Stimulated activated CD4-positive, alpha-beta T cell treated with anti-CD3 and anti-CD28 coated beads, Interleukin-4, amount 100 ng/mL, for 48 hours (primary cell): ENCODE measurements around the gene KCNH6.

Experiments
- DNase-seq, 2 donors: peaks; one replicate each; pipeline ENCODE4 v3.0.0-alpha.2; 2020; ENCODE audit warnings: low read depth in 2 of 2

Gene KCNH6

DNA sequence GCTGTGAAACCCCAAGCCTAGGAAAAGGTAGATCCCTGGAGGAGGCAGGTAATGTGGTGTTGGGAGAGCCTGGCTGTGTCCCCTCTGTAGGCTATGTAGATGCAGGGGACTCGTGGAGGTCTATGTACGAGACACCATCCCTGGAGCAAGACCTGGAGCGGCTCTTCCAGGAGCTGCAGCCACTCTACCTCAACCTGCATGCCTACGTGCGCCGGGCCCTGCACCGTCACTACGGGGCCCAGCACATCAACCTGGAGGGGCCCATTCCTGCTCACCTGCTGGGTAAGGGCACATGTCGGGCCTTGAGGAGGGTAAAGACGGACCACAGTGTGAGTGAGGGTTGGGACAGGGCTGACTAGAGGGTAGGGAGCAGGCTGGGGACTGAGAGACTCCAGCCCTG lies 34.3 kb upstream of the KCNH6 start:
- no peak for DNase-seq

DNA sequence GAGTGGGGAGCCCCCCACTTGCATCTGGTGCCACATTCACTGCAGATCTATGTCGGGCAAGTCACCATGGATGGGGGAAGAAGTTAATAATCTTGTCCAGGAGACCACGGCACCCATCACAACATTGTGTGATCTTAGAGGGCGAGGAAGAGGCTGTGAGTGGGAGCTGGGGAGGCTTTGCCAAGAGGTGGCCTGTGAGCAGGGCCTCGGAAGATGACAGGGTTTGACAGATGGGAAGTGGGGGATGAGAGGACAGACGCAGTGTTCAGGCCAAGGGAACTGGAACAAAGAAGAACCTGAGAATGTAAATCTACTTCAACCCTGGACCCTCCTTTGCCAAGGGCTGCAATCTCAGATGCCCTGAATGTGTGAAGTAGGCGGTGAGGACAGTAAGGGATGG lies 33.9 kb upstream of the KCNH6 start:
- DNase-seq, result no peak

DNA sequence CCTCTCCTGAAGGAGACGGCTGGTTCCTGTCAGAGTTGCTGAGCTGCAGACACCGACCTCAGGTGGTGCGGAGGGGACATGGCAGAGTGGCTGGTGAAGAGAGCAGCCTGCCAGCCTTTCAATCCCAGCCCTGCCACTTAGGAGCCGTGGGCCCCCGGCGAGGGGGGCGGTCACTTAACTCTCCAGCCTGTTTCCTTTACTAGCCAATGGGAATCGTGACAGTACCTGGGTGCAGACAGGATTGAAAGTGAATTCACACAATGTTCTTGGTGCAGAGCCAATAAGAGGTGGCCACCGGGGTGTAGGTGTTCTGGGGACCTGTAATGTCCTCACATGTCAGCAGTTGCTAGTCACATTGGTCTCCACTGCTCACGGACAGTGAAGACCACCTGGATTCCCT lies 32.8 kb upstream of the KCNH6 start:
- no peak for DNase-seq

DNA sequence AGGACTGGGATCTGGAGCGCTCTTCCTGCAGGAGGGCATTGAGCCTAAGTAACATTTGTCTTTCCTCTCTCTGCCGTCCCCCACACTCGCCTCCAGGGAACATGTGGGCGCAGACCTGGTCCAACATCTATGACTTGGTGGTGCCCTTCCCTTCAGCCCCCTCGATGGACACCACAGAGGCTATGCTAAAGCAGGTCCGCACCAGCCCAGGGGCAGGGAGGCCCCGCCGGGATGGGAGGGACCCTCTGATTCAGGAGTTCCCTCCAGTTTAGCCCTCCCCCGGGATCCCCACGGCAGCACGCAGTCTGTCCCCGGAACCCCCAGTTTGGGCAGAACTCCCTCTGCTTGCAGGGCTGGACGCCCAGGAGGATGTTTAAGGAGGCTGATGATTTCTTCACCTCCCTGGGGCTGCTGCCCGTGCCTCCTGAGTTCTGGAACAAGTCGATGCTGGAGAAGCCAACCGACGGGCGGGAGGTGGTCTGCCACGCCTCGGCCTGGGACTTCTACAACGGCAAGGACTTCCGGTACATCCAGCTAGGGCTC lies 32.2 kb upstream of the KCNH6 start:
- no peak for DNase-seq

DNA sequence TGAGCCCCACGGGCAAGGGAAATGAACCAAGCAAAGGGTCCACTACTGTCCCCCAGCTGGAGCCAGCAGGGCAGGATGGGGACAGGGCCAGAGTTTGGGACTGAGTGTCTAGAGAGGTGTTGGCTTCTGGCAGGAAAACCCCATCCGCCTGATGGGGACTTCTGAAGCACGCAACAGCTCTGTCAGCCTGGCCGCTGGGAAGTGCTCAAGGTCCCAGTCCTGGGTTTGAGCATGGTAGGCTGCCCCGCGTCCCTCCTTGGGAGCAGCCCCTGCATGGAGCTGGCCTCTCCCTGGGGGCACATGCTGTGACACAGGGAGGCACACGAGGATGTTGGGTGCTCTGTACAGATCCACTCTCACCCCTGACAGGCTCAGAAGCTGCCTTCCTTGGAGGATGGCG lies 31.7 kb upstream of the KCNH6 start:
- DNase-seq, result no peak

DNA sequence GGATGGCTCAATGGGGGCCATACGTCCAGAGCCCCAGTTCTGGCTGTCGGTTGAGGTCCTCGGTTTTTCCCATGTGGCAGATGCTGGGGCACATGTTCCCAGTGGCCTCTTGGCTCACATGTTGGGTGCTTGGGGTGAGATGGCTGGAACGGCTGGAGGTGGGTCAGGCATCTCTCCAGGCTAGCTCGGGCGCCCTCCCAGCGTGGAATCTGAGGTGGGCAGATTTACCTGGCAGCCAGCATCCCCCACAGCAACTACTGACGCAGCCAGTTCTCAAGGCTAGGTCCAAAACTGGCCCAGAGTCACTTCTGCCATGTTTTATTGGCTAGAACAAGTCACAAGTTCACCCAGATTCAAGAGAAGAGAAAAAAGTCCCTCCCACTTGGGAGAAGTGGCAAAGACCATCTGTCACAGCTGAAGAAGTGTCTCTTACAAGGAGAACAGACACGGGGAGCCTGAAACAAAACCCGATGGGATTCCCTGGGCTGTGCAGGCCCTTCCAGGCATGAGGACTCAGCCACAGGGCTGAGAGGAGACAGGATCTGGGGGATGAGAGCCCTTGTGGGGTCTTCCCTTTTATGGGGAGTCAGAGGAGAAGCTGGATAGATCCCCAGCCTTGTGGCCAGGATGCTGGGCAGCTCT lies 31.1 kb upstream of the KCNH6 start:
- DNase-seq, result no peak

DNA sequence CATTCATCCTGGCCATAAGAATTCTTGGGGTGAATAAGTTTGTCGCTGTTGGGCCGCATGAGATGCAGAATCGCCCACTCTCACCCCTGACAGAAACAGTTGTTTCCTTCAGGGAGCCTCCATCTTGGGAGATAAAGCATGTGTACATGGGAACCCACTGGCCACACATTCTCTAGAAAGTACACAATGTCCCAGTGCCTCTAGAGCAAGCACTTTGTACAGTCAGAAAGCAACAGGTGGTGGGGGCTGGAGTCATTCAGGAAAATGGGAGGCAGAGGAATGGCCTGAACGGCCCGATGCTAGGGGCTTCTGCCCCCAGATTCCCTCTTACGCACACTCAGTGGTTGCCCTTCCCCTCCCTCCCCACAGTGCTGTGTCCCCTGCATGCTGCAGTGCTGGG lies 30.2 kb upstream of the KCNH6 start:
- no peak for DNase-seq

DNA sequence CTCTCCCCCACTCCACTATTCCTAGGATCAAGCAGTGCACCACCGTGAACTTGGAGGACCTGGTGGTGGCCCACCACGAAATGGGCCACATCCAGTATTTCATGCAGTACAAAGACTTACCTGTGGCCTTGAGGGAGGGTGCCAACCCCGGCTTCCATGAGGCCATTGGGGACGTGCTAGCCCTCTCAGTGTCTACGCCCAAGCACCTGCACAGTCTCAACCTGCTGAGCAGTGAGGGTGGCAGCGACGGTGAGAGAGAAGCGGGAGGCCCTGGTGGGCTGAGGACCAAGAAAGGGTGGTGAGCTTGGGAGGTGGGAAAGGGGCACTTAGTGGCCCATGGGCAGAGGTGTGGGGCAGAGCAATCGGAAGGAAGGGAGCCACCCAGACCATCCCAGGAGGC lies 29.7 kb upstream of the KCNH6 start:
- no peak for DNase-seq

DNA sequence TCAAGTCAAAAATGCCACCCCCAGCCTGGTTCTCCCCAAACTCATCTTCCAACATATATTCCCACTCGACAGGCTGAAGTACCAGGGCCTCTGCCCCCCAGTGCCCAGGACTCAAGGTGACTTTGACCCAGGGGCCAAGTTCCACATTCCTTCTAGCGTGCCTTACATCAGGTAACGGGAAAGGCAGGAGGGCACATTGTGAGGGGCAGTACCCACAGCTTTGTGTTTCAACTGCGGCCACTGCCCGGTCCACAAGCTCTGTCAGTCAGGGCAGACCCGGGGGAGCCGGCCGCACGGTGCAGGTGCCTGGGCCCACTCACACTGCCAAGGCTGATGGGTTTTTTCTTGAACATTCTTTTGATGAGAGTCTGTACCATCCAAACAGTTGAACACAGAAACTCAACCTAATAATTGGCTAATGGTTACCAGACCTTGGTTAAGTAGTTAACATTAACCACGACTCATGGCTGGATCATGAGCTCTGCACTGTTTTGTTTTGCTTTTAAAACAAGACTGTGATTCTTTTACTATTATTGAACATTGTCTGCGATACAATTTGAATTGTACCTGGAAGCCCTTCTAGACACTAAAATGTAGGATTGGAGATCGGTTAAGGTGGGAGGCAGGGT lies 28.7 kb upstream of the KCNH6 start:
- no peak for DNase-seq

DNA sequence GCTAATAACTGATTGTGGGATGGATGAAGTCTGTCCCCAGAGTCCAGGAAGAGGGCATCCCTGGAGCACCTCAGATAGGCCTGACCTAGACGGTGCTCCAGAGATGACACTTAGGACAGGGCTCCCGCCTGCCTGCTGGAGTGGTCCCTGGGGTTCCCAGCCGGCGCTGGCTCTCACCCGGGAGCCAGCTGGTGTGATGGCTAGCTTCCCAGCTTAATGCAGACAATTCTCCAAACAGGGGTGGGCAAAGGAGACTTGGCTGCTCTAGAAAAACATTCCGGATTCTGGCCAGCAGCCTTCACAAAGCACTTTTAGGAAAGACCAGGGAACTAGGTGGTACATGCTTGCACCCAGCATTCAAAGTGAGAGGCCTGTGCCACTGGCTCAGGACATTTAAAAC lies 27.7 kb upstream of the KCNH6 start:
- DNase-seq, result no peak

DNA sequence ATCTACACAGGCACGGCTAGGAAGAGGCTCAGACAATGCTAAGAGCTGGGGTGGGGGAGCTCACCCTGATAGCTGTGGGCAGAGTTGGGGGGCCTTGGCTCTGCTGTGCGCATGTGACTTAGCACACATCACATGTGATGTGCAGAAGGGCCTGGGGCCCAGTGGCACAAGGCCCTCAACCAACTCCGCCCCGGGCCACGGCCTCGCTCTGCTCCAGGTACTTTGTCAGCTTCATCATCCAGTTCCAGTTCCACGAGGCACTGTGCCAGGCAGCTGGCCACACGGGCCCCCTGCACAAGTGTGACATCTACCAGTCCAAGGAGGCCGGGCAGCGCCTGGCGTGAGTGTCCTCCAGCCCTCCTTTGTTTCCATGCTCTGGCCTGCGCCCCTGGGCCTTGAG lies 27.0 kb upstream of the KCNH6 start:
- no peak for DNase-seq

DNA sequence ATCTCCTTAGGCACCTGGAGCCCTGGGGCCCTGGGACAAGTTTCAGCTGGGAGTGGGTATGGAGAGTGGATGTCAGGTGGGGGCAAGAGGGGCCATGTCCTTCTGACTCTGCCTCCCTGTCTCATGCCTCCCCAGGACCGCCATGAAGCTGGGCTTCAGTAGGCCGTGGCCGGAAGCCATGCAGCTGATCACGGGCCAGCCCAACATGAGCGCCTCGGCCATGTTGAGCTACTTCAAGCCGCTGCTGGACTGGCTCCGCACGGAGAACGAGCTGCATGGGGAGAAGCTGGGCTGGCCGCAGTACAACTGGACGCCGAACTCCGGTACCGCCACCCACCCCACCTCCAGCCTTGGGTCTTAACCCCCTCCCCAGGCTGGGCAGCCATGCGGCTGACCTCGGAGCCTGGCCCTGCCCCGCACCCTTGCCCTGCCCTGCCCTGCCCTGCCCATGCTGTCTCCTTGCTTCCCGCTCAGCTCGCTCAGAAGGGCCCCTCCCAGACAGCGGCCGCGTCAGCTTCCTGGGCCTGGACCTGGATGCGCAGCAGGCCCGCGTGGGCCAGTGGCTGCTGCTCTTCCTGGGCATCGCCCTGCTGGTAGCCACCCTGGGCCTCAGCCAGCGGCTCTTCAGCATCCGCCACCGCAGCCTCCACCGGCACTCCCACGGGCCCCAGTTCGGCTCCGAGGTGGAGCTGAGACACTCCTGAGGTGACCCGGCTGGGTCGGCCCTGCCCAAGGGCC lies 26.3 kb upstream of the KCNH6 start:
- DNase-seq, result no peak

DNA sequence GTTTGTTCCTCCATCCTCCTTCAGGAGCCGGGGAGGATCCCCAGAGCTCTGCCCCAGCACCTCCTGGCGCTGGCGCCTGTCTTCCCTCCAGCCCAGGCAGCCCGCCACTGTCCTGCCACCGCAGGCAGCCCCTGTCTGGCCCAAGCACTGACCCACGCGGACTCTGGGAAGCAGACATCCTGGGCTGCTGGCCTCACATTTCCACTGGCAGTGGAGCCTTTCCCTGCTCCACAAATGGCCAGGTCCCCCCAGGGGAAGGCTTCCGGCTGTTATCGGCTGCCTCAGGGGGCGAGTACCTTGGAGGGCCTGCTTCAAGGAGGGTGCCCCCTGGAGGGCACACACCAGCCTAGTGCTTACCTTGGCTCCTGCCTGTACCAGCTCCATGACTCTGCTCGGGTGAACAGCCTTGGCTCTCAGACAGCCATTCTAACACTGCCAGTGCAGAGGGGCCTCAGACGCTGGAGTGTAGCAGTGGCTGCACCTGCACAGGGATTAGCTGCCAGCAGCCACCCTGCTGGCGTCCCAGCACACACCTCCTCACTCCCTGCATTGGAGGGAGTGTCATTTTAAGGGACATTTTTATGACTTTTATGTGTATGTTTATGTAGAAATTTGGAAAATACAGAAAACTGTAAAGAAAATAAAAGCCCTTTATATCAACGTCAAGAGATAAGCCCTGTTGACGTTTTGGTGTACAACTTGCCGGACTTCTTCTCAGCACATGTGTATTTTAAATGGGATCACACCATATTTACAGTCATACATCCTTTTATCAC lies 25.3 kb upstream of the KCNH6 start:
- DNase-seq, result no peak

DNA sequence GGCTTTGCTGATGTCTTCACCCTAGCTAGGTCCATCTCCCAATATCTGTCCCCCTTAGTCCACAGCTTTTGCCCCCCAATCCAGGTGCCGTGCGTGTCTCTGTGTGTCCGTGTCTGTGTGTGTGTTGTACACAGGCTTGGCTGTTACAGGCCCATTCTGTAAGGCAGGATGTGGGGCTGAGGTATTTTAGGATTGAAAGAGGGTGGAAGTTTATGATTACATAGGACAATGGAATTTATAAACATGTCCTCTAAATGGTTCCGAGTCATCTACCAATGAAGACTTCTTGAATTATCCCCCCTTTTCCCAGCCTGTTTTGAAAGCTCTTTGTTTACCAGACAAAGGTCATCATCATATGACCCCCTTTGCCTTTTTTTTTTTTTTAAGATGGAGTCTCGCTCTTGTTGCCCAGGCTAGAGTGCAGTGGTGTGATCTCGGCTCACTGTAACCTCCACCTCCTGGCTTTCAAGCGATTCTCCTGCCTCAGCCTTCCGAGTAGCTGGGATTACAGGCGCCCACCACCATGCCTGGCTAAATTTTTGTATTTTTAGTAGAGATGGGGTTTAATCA lies 24.4 kb upstream of the KCNH6 start:
- DNase-seq, result no peak

DNA sequence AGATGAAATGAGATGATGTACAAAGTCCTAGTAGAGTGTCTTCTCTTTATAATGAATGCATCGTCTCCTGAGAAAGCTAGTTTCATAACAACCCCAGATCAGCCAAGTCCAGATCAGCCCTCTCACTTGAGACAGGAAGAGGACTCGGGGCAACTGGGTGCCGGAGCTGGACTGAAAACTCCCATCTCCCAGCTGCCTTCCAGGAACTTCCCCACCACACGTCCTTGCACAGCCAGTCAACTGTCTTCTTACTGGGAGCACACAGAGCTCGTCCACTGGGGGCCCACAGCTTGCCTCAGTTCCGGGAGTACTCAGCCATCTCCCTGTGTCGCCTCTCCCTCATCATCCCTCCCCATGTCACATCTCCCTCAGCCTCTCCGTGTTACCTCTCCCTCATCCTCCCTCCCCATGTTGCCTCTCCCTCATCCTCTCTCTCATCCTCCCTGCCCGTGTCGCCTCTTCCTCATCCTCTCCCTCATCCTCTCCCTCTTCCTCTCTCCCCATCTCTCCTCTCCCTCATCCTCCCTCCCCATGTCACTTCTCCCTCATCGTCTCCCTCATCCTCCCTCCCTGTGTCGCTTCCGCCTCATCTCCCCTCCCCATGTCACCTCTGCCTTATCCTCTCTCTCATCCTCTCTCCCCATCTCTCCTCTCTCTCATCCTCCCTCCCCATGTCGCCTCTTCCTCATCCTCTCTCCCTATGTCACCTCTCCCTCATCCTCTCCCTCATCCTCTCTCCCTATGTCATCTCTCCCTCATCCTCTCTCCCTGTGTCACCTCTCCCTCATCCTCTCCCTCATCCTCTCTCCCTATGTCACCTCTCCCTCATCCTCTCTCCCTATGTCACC lies 22.4 kb upstream of the KCNH6 start:
- no peak for DNase-seq

DNA sequence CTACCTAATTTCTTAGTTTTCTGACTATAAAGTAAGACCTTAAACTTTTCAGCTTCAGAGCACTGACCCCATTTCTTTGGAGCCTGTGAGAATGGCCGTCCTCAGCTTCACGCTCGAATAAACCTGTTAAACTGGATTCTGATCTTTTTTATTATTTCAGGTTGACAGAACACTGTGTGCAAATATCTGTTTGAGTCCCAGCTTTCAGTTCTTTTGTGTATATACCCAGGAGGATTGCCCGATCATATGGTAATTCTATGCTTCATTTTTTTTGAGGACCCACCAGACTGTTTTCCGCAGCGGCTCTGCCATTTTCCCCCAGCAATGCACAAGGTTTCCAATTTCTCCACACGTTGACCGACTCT lies 19.8 kb upstream of the KCNH6 start:
- DNase-seq, result no peak

DNA sequence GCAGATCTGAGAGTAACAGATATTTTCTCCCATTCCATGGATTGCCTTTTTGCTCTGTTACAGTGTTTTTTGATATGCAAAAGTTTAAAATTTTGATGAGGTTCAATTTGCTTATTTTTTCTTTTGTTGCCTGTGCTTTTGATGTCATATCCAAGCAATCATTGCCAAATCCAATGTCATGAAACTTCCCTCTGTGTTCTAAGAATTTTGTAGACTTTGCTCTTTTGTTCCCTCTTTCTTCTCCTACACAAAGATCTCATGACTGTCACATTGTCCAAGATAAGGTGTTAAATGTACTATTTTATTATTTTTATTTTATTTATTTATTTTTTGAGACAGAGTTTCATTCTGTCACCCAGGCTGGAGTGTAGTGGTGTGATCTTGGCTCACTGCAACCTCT lies 18.9 kb upstream of the KCNH6 start:
- no peak for DNase-seq

DNA sequence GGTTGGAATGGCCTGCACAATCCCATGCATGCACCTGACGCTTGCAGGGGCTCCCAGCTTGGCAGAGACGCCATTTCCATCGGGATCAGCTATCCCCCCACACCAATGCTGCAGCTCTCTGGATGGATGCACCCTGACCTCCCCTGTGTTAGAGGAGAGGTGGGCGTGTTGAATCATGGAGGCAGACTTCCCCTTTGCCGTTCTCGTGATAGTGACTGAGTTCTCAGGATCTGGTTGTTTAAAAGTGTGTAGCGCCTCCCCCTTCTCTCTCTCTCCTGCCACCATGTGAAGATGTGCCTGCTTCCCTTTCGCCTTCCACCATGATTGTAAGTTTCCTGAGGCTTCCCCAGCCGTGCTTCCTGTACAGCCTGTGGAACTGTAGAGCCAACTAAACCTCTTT lies 17.8 kb upstream of the KCNH6 start:
- no peak for DNase-seq

DNA sequence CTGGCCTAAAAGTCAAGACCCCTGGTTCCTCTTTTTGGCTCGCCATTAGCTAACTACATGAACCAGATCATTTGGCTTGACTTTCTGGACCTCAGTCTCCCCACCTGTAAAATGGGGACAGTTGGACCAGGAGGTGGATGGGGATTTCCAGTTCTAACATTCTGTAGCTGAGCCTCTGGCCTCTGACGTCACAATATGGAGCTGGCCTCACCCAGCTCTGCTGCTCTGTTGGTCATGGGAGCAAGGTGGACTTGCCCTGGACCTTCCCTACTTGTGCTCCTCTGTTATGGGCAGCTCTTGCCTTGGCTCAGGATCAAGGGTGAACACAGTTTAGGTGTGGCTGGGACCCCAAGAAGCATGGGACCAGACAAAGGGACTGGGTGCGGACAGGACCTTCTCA lies 16.5 kb upstream of the KCNH6 start:
- DNase-seq, result no peak

DNA sequence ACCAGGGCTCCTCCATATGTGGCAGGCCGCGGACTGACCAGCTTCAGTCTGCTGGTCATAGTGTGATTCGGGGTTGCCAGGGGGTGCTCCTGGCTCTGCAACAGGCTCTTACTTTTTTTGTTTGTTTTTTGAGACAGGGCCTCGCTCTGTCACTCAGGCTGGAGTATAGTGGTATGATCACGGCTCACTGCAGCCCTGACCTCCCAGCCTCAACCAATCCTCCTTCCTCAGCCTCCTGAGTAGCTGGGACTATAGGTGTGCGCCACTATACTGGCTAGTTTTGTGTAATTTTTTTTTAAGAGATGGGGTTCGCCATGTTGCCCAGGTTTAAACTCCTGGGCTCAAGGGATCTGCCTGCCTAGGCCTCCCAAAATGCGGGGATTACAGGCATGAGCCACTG lies 11.8 kb upstream of the KCNH6 start:
- no peak for DNase-seq

DNA sequence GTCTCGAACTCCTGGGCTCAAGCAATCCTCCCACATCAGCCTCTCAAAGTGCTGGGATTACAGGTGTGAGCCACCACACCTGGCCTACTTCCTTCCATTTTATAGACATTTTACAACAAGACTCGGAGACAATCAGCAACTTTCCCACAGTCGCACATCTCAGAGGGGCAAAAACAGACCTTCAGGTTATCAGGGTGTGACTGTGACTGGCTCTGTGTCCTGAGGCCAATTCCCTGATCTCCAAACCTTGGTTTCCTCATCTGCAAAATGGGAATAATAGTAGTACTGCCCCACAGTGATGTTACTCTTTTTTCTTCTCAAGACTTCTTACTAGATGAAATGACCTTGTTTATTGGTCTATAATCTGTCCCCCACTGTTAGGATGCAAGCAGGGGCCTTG lies 10.8 kb upstream of the KCNH6 start:
- no peak for DNase-seq
